Sigmoid colon (tissue), 7 donors: Measurements from ENCODE around the gene PPP1R7. TPM values are rescaled to one million over a fixed set of nuclear protein-coding genes. Genes with fewer than 3 reads are reported as not detected.

ENCODE experiments used
- DNase-seq: peaks from one replicate; pipeline ENCODE4 v3.0.0-alpha.2; 2019
- H3K27ac ChIP-seq, 4 donors: fragments of 200-600 bp; sonication (generic); one replicate each; pipeline ENCODE4 v1.5.1; 2016 to 2019; ENCODE audit warnings: mild to moderate bottlenecking in 1 of 4
- H3K27me3 ChIP-seq, 3 donors: fragments of 200-600 bp; sonication (generic); one replicate each; pipeline ENCODE4 v1.5.1; 2019; ENCODE audit warnings: mild to moderate bottlenecking in 1 of 3
- H3K36me3 ChIP-seq, 4 donors: fragments of 200-600 bp; sonication (generic); one replicate each; pipeline ENCODE4 v1.5.1; 2016 to 2019
- H3K4me1 ChIP-seq, 4 donors: fragments of 200-600 bp; sonication (generic); one replicate each; pipeline ENCODE4 v1.5.1; 2017 to 2019
- H3K4me3 ChIP-seq, 4 donors: fragments of 200-600 bp; sonication (generic); one replicate each; pipeline ENCODE4 v1.5.1; 2017 to 2019; ENCODE audit warnings: mild to moderate bottlenecking in 2 of 4, moderate library complexity in 1 of 4
- H3K9me3 ChIP-seq, 4 donors: fragments of 200-600 bp in 3 of 4; sonication (generic) in 3 of 4; one replicate each; pipeline versions ENCODE4 v1.5.1 to v1.6.1; 2013 to 2019
- EP300 ChIP-seq, 4 donors: sonication (generic); formaldehyde crosslinking; IDR thresholded peaks; one replicate each; pipeline ENCODE4 v1.6.1; 2017; ENCODE audit warnings: antibody characterized with exemption in 4 of 4
- POLR2A ChIP-seq, 2 donors: fragments of 450-650 bp; IDR thresholded peaks; one replicate each; pipeline ENCODE4 v1.6.1; 2016; ENCODE audit warnings: antibody characterized with exemption in 2 of 2, mild to moderate bottlenecking in 2 of 2, moderate library complexity in 2 of 2
- POLR2AphosphoS5 ChIP-seq, 4 donors: sonication (generic); formaldehyde crosslinking; IDR thresholded peaks; one replicate each; pipeline ENCODE4 v1.6.1; 2017; ENCODE audit warnings: antibody characterized with exemption in 4 of 4
- WGBS, 2 donors: extraction: QIAGEN DNeasy Blood & Tissue Kit; methylation state at CpG; one replicate each; pipeline ENCODE4 v1.1.7; 2013; 5-methylcytosine and 5-hydroxymethylcytosine counted together
- intact Hi-C: fragments of 100-400 bp; cut with DNase I; formaldehyde crosslinking; loops from one replicate; pipeline ENCODE4 v1.15.1; 2023
- polyA plus RNA-seq, 3 donors: library from polyadenylated mRNA; stranded (reverse); fragments of 200-250 nt; gene quantifications; one replicate each; pipeline ENCODE4 v1.2.3, GENCODE V29; 2013
- total RNA-seq, 4 donors: library from RNA; depleted of rRNA; stranded (reverse); fragments of >200 nt; gene quantifications; one replicate each; pipeline ENCODE4 v1.1.0, GENCODE V29; 2016
- TF ChIP-seq, protein P1 (sequence below), 4 experiments: fragments of 450-650 bp in 3 of 4; fragments of 200-600 bp in 1 of 4; IDR thresholded peaks; one replicate each; pipeline ENCODE4 v1.5.1; 2016 to 2019; ENCODE audit warnings: antibody characterized with exemption in 4 of 4, mild to moderate bottlenecking in 3 of 4, moderate library complexity in 2 of 4
- donor health status: healthy with polysubstance abuse.
- donor health status: Bipolar disorder and iron deficiency.
- donor health status: healthy.

Gene PPP1R7
- total and polyA plus RNA-seq, 7 donors = 41.3 to 89.7 (median 63.5) TPM

GRCh38 chr2:241216211-241216761, 66.0 kb downstream of the PPP1R7 start:
- no peaks in the 10 kb centered on the region for H3K27me3 ChIP-seq
- H3K36me3 ChIP-seq = no peaks in the 10 kb centered on the region
- no peak overlapping the region for H3K4me3 ChIP-seq
- intact Hi-C loops = loop anchor here (5.0 kb wide), 1 partner anchor 101 kb away; the partner anchor contains the start of genes HDLBP and SEPTIN2
- peaks cover 0 to 18% (median 11%) of the 10 kb centered on the region in 4 donors for H3K4me1 ChIP-seq
- H3K27ac ChIP-seq = no peak overlapping the region
- H3K9me3 ChIP-seq = no peaks in the 10 kb centered on the region
- no peak for TF ChIP-seq EP300 (IDR thresholded peaks at IDR 0.05)
- TF ChIP-seq, protein P1, sequence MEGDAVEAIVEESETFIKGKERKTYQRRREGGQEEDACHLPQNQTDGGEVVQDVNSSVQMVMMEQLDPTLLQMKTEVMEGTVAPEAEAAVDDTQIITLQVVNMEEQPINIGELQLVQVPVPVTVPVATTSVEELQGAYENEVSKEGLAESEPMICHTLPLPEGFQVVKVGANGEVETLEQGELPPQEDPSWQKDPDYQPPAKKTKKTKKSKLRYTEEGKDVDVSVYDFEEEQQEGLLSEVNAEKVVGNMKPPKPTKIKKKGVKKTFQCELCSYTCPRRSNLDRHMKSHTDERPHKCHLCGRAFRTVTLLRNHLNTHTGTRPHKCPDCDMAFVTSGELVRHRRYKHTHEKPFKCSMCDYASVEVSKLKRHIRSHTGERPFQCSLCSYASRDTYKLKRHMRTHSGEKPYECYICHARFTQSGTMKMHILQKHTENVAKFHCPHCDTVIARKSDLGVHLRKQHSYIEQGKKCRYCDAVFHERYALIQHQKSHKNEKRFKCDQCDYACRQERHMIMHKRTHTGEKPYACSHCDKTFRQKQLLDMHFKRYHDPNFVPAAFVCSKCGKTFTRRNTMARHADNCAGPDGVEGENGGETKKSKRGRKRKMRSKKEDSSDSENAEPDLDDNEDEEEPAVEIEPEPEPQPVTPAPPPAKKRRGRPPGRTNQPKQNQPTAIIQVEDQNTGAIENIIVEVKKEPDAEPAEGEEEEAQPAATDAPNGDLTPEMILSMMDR (IDR thresholded peaks at IDR 0.05) = no peak
- TF ChIP-seq POLR2AphosphoS5 (IDR thresholded peaks at IDR 0.05) = no peak
- no peak for TF ChIP-seq POLR2A (IDR thresholded peaks at IDR 0.05)
- DNase-seq = no peak
- 57 to 63% methylated on average over 14 of the region's 14 CpGs for WGBS, 2 donors

- no peaks in the 10 kb centered on the region for H3K36me3 ChIP-seq
- H3K9me3 ChIP-seq = no peaks in the 10 kb centered on the region
- H3K4me3 ChIP-seq = peak overlapping the region; percentile 36 to 54 (median 48)
- 0 to 2% methylated on average over 74 to 75 of the region's 77 CpGs for WGBS, 2 donors
- DNase-seq = peak; percentile 87
- H3K4me1 ChIP-seq = peaks cover 0 to 18% (median 11%) of the 10 kb centered on the region in 4 donors
- no peak for TF ChIP-seq EP300 (IDR thresholded peaks at IDR 0.05)
- TF ChIP-seq, protein P1 (IDR thresholded peaks at IDR 0.05) = no peak
- TF ChIP-seq POLR2A (IDR thresholded peaks at IDR 0.05) = no peak
- TF ChIP-seq POLR2AphosphoS5 (IDR thresholded peaks at IDR 0.05) = peak in 2 of 4 donors; percentile 47 to 52
- no peaks in the 10 kb centered on the region for H3K27me3 ChIP-seq
- intact Hi-C loops = loop anchor here (2.0 to 5.0 kb wide), 2 partner anchors 69 to 100 kb away; partner anchors contain the start of genes HDLBP, PASK and SEPTIN2
- H3K27ac ChIP-seq = peak overlapping the region; percentile 80 to 89 (median 83)
Measured at GRCh38 chr2:241217320-241218031, 67.2 kb downstream of the PPP1R7 start.

- H3K27me3 ChIP-seq = no peaks in the 10 kb centered on the region
- WGBS, 2 donors = 1 to 2% methylated on average over 74 to 83 of the region's 83 CpGs
- intact Hi-C loops = loop anchor here (2.0 to 5.0 kb wide), 2 partner anchors 70 to 99 kb away; partner anchors contain the start of genes HDLBP, PASK and SEPTIN2
- H3K9me3 ChIP-seq = no peaks in the 10 kb centered on the region
- H3K36me3 ChIP-seq = no peaks in the 10 kb centered on the region
- peak overlapping the region; percentile 39 to 82 (median 62) for H3K4me3 ChIP-seq
- no peak for DNase-seq
- H3K4me1 ChIP-seq = peaks cover 0 to 18% (median 11%) of the 10 kb centered on the region in 4 donors
- no peak for TF ChIP-seq POLR2A (IDR thresholded peaks at IDR 0.05)
- no peak for TF ChIP-seq POLR2AphosphoS5 (IDR thresholded peaks at IDR 0.05)
- TF ChIP-seq, protein P1 (IDR thresholded peaks at IDR 0.05) = no peak
- no peak for TF ChIP-seq EP300 (IDR thresholded peaks at IDR 0.05)
- peak overlapping the region; percentile 57 to 66 (median 62) for H3K27ac ChIP-seq
Measured at GRCh38 chr2:241218131-241219029, 68.1 kb downstream of the PPP1R7 start.

- TF ChIP-seq, protein P1 (IDR thresholded peaks at IDR 0.05) = no peak
- TF ChIP-seq EP300 (IDR thresholded peaks at IDR 0.05) (no peak), POLR2AphosphoS5 (IDR thresholded peaks at IDR 0.05) (no peak), POLR2A (IDR thresholded peaks at IDR 0.05) (no peak)
Measured at GRCh38 chr2:241219030-241219382, 68.7 kb downstream of the PPP1R7 start.

More at GRCh38 chr2:241219030-241219382, 68.7 kb downstream of the PPP1R7 start:
- no peaks in the 10 kb centered on the region for H3K27me3 ChIP-seq
- no peak overlapping the region for H3K27ac ChIP-seq
- DNase-seq = no peak
- H3K4me3 ChIP-seq = peak overlapping the region in 3 of 4 donors; percentile 39 to 82 (median 65)
- intact Hi-C loops = loop anchor here (2.0 to 5.0 kb wide), 2 partner anchors 70 to 98 kb away; partner anchors contain the start of genes HDLBP, PASK and SEPTIN2
- H3K4me1 ChIP-seq = peaks cover 0 to 22% (median 13%) of the 10 kb centered on the region in 4 donors
- 35 to 52% methylated on average over 4 of the region's 4 CpGs for WGBS, 2 donors
- no peaks in the 10 kb centered on the region for H3K36me3 ChIP-seq
- no peaks in the 10 kb centered on the region for H3K9me3 ChIP-seq
